22Rv1 (cell line): ENCODE data around the gene XIST.

ENCODE experiments used
- CTCF ChIP-seq: fragments of 450-650 bp; IDR thresholded peaks from 2 replicates; pipeline ENCODE4 v1.5.1; 2017; ENCODE audit warnings: mild to moderate bottlenecking
- ZFX ChIP-seq: fragments of 450-650 bp; IDR thresholded peaks from 2 replicates; pipeline ENCODE4 v1.6.1; 2017; ENCODE audit warnings: antibody characterized with exemption, borderline replicate concordance

- TF ChIP-seq CTCF (no peak), ZFX (no peak)
Measured at GRCh38 chrX:73821921-73822559, 30.5 kb downstream of the XIST start.
